Choroid plexus epithelial cell (primary cell): ENCODE measurements around the gene SPPL2C.
A peak's percentile ranks its signal among the peaks of the same experiment; 100 is the strongest.

Experiments
- DNase-seq: peaks from one replicate; pipeline ENCODE4 v3.0.0-alpha.2; 2010; ENCODE audit warnings: low read depth
- H3K4me3 ChIP-seq: 2 replicates; pipeline ENCODE4 v1.5.1; 2011; ENCODE audit warnings: low read depth, mild to moderate bottlenecking, control low read depth, low read length, moderate library complexity
- CTCF ChIP-seq: conservative IDR thresholded peaks from 2 replicates; pipeline ENCODE4 v1.5.1; 2011; ENCODE audit warnings: low read depth, mild to moderate bottlenecking, control low read depth, inconsistent platforms, low read length, moderate library complexity

Gene SPPL2C

GRCh38 chr17:45813048-45813725 lies 31.5 kb upstream of the SPPL2C start:
- TF ChIP-seq CTCF = peak; percentile 32
- H3K4me3 ChIP-seq = no peak overlapping the region
- peak; percentile 14 for DNase-seq

DNA sequence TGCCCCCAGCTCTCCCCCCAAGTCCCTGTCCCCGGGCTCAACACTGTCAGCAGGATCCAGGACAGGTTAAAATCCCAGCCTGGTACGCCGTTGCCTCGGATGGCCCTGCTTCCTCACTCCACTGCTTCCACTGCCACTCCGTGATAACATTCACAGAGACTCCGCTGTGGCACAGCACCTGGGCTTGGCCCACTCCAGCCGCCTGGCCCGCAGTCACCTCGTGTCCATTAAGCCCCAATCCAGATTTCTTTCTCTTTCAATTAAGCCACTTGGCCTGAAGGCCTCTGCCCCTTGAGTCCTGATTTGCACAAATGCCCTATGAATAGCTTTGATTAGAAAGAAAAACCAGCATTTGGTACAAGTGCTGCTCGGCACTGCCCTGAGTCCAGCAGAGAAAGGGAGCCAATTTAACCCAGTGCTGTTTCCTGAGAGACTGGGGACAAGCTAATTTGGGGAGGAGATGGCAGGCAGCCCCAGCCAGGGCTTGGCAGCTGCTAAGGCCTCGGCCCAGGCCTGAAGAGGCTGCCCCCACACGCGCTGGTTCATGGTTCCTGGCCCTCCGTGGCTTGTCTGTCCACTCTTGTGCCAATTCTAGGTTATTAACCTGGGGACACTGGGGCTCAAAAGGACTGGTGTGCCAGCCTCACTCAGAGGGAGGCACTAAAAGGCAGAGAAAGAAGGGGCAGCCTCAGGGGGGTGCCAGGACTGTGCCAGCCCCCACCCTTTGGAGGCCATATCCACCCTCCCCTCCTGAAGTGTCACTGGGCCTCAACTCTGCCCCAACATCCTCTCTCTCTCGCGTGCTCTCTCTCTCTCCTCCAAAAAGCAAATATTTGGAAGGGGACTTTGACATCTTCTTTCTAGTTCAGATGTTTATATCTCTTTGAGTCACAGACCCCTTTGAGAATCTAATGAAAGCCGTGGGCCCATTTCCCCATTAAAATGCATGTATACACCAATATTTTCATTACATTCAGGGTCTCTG lies 29.8 kb upstream of the SPPL2C start:
- no peak for TF ChIP-seq CTCF
- H3K4me3 ChIP-seq = no peak overlapping the region
- DNase-seq = no peak

- no peak for TF ChIP-seq CTCF
- DNase-seq = no peak
Measured at GRCh38 chr17:45815752-45816151, 28.9 kb upstream of the SPPL2C start.

GRCh38 chr17:45818041-45818440 lies 26.6 kb upstream of the SPPL2C start:
- TF ChIP-seq CTCF = no peak
- DNase-seq = no peak
- no peak overlapping the region for H3K4me3 ChIP-seq

More at GRCh38 chr17:45815752-45816151, 28.9 kb upstream of the SPPL2C start:
- no peak overlapping the region for H3K4me3 ChIP-seq

DNA sequence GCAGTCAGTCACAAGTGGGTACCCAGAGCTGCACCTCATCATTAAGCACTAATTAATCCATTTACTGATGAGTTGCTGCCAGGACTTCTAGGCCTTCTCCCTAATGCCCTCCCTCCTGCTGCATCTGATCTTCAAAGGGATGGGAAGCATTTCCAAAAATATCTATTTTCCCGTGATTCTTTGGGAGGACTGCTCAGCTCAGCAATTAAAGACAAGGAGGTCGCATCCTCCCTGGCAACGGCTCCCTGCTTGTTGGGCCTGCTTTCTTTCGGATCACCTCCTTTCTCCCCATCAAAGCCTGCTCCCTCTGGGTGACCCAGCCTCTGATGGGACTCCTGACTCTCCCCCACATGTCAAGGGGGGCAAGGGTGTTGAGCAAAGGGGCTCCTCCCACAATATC lies 26.0 kb upstream of the SPPL2C start:
- no peak for TF ChIP-seq CTCF
- no peak overlapping the region for H3K4me3 ChIP-seq
- DNase-seq = no peak

- H3K4me3 ChIP-seq = no peak overlapping the region
- no peak for TF ChIP-seq CTCF
- no peak for DNase-seq
Measured at GRCh38 chr17:45819632-45820031, 25.0 kb upstream of the SPPL2C start.
